Keratinocyte (primary cell): ENCODE data around the gene E4F1. TPM values are rescaled to one million over a fixed set of nuclear protein-coding genes. Genes with fewer than 3 reads are reported as not detected.

ENCODE experiments used
- DNase-seq: peaks from one replicate; pipeline ENCODE4 v3.0.0-alpha.2; 2011; ENCODE audit warnings: low read depth, missing footprints, low spot score
- FAIRE-seq: peaks from 2 replicates; lab custom pipeline; 2011; peaks lifted over from hg19 to GRCh38; lab: Jason Lieb, UNC
- H2AFZ ChIP-seq: 2 replicates; pipeline ENCODE4 v1.6.0; 2012; ENCODE audit warnings: low read length, control low read depth, inconsistent platforms; ENCODE audit not compliant: control insufficient read depth
- H3K27ac ChIP-seq: 2 replicates; pipeline ENCODE4 v1.5.1; 2011; ENCODE audit warnings: low read length; ENCODE audit not compliant: control insufficient read depth, insufficient read depth
- H3K27me3 ChIP-seq: 3 replicates; pipeline ENCODE4 v1.6.0; 2011; ENCODE audit warnings: low read length; ENCODE audit not compliant: control insufficient read depth, insufficient read depth; ENCODE audit errors: extremely low read depth
- H3K36me3 ChIP-seq, 2 experiments: 2 replicates in 1 of 2; 3 replicates in 1 of 2; pipeline ENCODE4 v1.5.1; 2011; ENCODE audit warnings: low read length in 2 of 2, mild to moderate bottlenecking in 1 of 2; ENCODE audit not compliant: control insufficient read depth in 2 of 2, insufficient read depth in 2 of 2; ENCODE audit errors: extremely low read depth in 1 of 2
- H3K4me1 ChIP-seq: 3 replicates; pipeline ENCODE4 v1.5.1; 2011; ENCODE audit warnings: low read length; ENCODE audit not compliant: control insufficient read depth, insufficient read depth; ENCODE audit errors: extremely low read depth
- H3K4me2 ChIP-seq: 3 replicates; pipeline ENCODE4 v1.6.0; 2011; ENCODE audit warnings: low read depth, low read length; ENCODE audit not compliant: control insufficient read depth, insufficient read depth; ENCODE audit errors: extremely low read depth
- H3K4me3 ChIP-seq, 3 experiments: fragments of 200-600 bp in 1 of 3; sonication (generic) in 1 of 3; 2 replicates in 2 of 3; 3 replicates in 1 of 3; pipeline ENCODE4 v1.5.1; 2011 to 2016; ENCODE audit warnings: low read length in 3 of 3, mild to moderate bottlenecking in 3 of 3, control low read depth in 2 of 3, inconsistent platforms in 1 of 3, low read depth in 1 of 3, mixed read lengths in 1 of 3, mixed run types in 1 of 3, moderate library complexity in 1 of 3; ENCODE audit not compliant: control insufficient read depth in 2 of 3, insufficient read depth in 2 of 3; ENCODE audit errors: extremely low read depth in 1 of 3
- H3K79me2 ChIP-seq: 2 replicates; pipeline ENCODE4 v1.6.0; 2012; ENCODE audit warnings: low read length; ENCODE audit not compliant: control insufficient read depth, insufficient read depth
- H3K9ac ChIP-seq: 3 replicates; pipeline ENCODE4 v1.6.0; 2011; ENCODE audit warnings: low read length; ENCODE audit not compliant: control insufficient read depth, insufficient read depth; ENCODE audit errors: extremely low read depth
- H3K9me1 ChIP-seq: 3 replicates; pipeline ENCODE4 v1.6.0; 2011; ENCODE audit warnings: low read length; ENCODE audit not compliant: control insufficient read depth, insufficient read depth; ENCODE audit errors: extremely low read depth
- H3K9me3 ChIP-seq: 2 replicates; pipeline ENCODE4 v1.5.1; 2012; ENCODE audit warnings: low read depth, low read length; ENCODE audit not compliant: control insufficient read depth
- H4K20me1 ChIP-seq: 3 replicates; pipeline ENCODE4 v1.6.0; 2011; ENCODE audit warnings: low read length; ENCODE audit not compliant: control insufficient read depth, insufficient read depth; ENCODE audit errors: extremely low read depth
- EZH2 ChIP-seq: IDR thresholded peaks from one replicate; pipeline ENCODE4 v1.6.1; 2012; ENCODE audit warnings: inconsistent platforms, mild to moderate bottlenecking, low read length, moderate library complexity
- dilution Hi-C: fragments of 300-500 bp; cut with MboI; formaldehyde crosslinking; loops from one replicate; pipeline ENCODE4 v1.7.0; 2020; ENCODE audit warnings: low sequenced_read_pairs; ENCODE audit not compliant: extremely low pct_ligation_motif_present
- polyA plus RNA-seq, 5 experiments: library from polyadenylated mRNA; depleted of rRNA in 3 of 5; stranded (reverse) in 3 of 5; stranded (forward) in 1 of 5; unstranded in 1 of 5; fragments of >200 nt; gene quantifications; 1 replicate in 1 of 5; 2 replicates in 3 of 5; 3 replicates in 1 of 5; pipeline versions ENCODE4 v1.2.1 to v1.2.3, GENCODE V29; 2011 to 2012; ENCODE audit warnings: missing spikeins in 2 of 5, low read depth in 1 of 5, low replicate concordance in 1 of 5
- TF ChIP-seq, protein P1 (sequence below), 3 experiments: IDR thresholded peaks in 1 of 3; conservative IDR thresholded peaks in 1 of 3; optimal IDR thresholded peaks in 1 of 3; 2 replicates in 2 of 3; 3 replicates in 1 of 3; pipeline versions ENCODE3 to v1.5.1; 2011; ENCODE audit warnings: low read length in 3 of 3, mild to moderate bottlenecking in 3 of 3, moderate library complexity in 2 of 3, control low read depth in 1 of 3, inconsistent platforms in 1 of 3; ENCODE audit not compliant: insufficient read depth in 2 of 3; ENCODE audit errors: extremely low read depth in 1 of 3

The E4F1 gene
- polyA plus RNA-seq, 1 donor (not counting 4 experiments of a cell fraction or from before 2014, with no cell fraction given): 10.5 TPM

DNA sequence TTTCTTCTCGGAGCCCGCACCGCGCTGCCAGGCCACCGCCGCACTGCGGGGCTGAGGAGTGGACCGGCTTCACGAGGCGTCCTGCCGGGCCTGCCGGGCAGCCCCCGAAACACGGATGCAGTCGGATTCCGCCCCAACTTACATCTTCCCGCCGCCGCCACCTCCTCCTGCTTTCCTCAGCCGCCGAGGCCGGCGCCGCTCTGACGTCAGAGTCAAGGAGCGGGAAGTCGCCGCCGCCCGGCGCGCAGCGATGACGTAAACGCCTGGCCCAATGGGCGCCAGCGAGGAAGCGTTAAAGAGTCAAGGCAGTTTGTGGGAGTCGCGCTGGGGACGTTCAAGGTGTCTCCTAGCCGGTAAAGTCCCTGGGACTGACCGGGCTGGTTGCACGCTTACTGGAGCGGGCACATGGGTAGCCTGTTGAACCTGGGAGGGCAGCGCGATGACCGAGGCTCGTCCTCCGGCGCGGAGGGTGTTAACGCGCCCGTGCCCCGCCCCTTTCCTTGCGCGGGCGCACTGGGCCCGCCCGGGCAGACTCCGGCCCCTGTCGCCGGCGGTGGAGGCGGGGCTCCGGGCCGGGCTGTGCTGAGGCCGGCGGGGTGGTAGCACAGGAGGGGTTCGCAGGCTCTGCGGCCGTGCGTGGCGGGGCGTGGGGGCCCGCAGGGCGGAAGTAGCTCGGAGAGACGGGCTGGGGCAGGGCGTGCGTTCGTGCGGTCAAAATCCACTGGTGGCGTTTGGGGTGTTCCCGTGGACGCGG lies 44.7 kb downstream of the E4F1 start, which contains the start of gene RNPS1:
Gene RNPS1, minus strand, starts transcription at position 214 of the 754 bp plus-strand sequence. CDS start 3,483 bp downstream, outside the sequence.
- H3K4me3 ChIP-seq: peak within 1 kb of the TSS; percentile 86 to 94 (median 89)
- dilution Hi-C loops: no loop called here
- no peak for FAIRE-seq
- H3K4me1 ChIP-seq: peaks cover 15% of the 10 kb centered on the region
- peak; percentile 60 for DNase-seq
- H3K79me2 ChIP-seq: peaks cover 54% of the 10 kb centered on the region
- peaks cover 33% of the 10 kb centered on the region for H4K20me1 ChIP-seq
- peak within 1 kb of the TSS; percentile 89 for H3K4me2 ChIP-seq
- no peak for TF ChIP-seq EZH2
- TF ChIP-seq, protein P1, sequence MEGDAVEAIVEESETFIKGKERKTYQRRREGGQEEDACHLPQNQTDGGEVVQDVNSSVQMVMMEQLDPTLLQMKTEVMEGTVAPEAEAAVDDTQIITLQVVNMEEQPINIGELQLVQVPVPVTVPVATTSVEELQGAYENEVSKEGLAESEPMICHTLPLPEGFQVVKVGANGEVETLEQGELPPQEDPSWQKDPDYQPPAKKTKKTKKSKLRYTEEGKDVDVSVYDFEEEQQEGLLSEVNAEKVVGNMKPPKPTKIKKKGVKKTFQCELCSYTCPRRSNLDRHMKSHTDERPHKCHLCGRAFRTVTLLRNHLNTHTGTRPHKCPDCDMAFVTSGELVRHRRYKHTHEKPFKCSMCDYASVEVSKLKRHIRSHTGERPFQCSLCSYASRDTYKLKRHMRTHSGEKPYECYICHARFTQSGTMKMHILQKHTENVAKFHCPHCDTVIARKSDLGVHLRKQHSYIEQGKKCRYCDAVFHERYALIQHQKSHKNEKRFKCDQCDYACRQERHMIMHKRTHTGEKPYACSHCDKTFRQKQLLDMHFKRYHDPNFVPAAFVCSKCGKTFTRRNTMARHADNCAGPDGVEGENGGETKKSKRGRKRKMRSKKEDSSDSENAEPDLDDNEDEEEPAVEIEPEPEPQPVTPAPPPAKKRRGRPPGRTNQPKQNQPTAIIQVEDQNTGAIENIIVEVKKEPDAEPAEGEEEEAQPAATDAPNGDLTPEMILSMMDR (optimal IDR thresholded peaks at IDR 0.05 in 1 of 3, IDR thresholded peaks at IDR 0.05 in 1 of 3, conservative IDR thresholded peaks at IDR 0.05 in 1 of 3; ENCODE audit: extremely low read depth in 1 of 3, insufficient read depth in 2 of 3, low read length in 3 of 3): no peak
- H3K27me3 ChIP-seq: no peaks in the 10 kb centered on the region
- peak within 1 kb of the TSS; percentile 95 for H3K27ac ChIP-seq
- H3K36me3 ChIP-seq: peaks cover 7 to 19% of the 10 kb centered on the region in 2 experiments
- no peaks in the 10 kb centered on the region for H3K9me3 ChIP-seq
- peaks cover 2% of the 10 kb centered on the region for H3K9me1 ChIP-seq
- H2AFZ ChIP-seq: peak within 1 kb of the TSS; percentile 100
- peak within 1 kb of the TSS; percentile 92 for H3K9ac ChIP-seq

DNA sequence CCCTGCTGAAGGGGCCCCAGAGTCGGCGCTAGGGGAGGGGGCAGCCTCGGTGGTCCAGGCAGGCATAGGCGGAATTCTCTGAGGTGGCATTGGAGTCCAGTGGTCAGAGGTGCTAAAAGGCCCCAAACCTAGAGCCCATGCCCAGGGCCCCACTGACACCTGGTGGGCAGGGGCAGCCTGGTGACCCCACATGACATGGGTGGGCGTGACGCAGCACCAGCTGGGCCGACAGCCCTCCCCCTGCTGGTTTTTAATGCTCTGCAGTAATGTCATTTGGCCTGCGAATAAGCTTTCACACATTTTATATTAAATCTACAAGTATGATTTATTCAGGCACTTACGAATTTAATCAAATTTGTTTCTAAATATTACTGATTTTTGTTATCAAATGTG lies 46.7 kb downstream of the E4F1 start:
- Histone ChIP-seq H2AFZ (no peak overlapping the region), H3K4me3 (no peak overlapping the region), H3K27me3 (no peaks in the 10 kb centered on the region), H3K9me3 (no peaks in the 10 kb centered on the region), H3K27ac (no peak overlapping the region), H3K9me1 (peaks cover 2% of the 10 kb centered on the region), H3K4me2 (no peak overlapping the region), H3K36me3 (peaks cover 1 to 4% of the 10 kb centered on the region in 2 experiments), H3K4me1 (peaks cover 15% of the 10 kb centered on the region), H3K9ac (no peak overlapping the region), H4K20me1 (peaks cover 15% of the 10 kb centered on the region), H3K79me2 (peaks cover 34% of the 10 kb centered on the region)
- DNase-seq: no peak
- TF ChIP-seq, protein P1 (optimal IDR thresholded peaks at IDR 0.05 in 1 of 3, IDR thresholded peaks at IDR 0.05 in 1 of 3, conservative IDR thresholded peaks at IDR 0.05 in 1 of 3; ENCODE audit: extremely low read depth in 1 of 3, insufficient read depth in 2 of 3, low read length in 3 of 3): no peak
- TF ChIP-seq EZH2: no peak
- no peak for FAIRE-seq
- dilution Hi-C loops: no loop called here
